ENCODE data around the gene HOXC10. TPM values are rescaled to one million over a fixed set of nuclear protein-coding genes. Genes with fewer than 3 reads are reported as not detected.

The HOXC10 gene
- total and polyA plus RNA-seq, 10 of the 15 experiments (the other 5 are each of a cell fraction or from before 2014, with no cell fraction given): 0.59 TPM; not detected in 9

DNA sequence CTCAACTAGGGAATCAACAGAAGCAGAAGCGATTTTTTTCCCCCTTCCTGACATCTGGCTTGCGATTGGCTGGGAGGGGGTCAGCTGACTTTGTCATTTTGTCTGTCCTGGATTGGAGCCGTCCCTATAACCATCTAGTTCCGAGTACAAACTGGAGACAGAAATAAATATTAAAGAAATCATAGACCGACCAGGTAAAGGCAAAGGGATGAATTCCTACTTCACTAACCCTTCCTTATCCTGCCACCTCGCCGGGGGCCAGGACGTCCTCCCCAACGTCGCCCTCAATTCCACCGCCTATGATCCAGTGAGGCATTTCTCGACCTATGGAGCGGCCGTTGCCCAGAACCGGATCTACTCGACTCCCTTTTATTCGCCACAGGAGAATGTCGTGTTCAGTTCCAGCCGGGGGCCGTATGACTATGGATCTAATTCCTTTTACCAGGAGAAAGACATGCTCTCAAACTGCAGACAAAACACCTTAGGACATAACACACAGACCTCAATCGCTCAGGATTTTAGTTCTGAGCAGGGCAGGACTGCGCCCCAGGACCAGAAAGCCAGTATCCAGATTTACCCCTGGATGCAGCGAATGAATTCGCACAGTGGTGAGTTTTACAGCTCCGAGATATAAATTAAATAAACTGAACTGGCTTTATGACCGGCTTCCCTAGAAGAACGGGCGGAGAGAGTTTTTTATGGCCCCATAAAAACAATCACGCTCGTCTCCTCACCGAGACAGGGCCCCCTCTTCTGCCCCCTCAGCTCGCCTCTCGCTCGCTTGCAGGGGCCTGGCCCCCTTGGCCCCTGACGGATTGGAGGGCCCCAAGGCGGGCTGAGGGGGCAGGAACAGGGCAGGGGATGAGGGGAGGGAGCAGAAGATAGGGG, 43.6 kb downstream of the HOXC10 start, which contains the start of gene HOXC6:
Gene HOXC6, plus strand, starts transcription at position 127 of the 888 bp plus-strand sequence. Its CDS starts 82 bp downstream, at position 209.
- Histone ChIP-seq H3K9me3 (replicated peaks; ENCODE audit: control insufficient read depth, insufficient read depth, low read length) (no peaks in the 10 kb centered on the region), H2AFZ (ENCODE audit: control insufficient read depth, low read depth, low read length) (peak within 1 kb of the TSS; percentile 77), H3K4me1 (ENCODE audit: control insufficient read depth, insufficient read depth, low read length) (peaks cover 13% of the 10 kb centered on the region), H3K36me3 (ENCODE audit: control insufficient read depth in 2 of 2, insufficient read depth in 2 of 2, low read length in 1 of 2) (no peaks in the 10 kb centered on the region), H4K20me1 (ENCODE audit: control insufficient read depth, insufficient read depth) (no peaks in the 10 kb centered on the region), H3K4me2 (ENCODE audit: control insufficient read depth, insufficient read depth) (peak within 1 kb of the TSS; percentile 76), H3K27ac (ENCODE audit: control insufficient read depth, insufficient read depth) (no peak within 1 kb of the TSS), H3K79me2 (ENCODE audit: control insufficient read depth, insufficient read depth, low read length) (no peaks in the 10 kb centered on the region), H3K9ac (ENCODE audit: control insufficient read depth, insufficient read depth, low read length) (peak within 1 kb of the TSS; percentile 31; the same call in 1 of the 2 replicates), H3K27me3 (replicated peaks in 1 of 2; ENCODE audit: control insufficient read depth in 2 of 2, insufficient read depth in 2 of 2, low read length in 1 of 2) (peaks cover 6 to 29% of the 10 kb centered on the region in 2 experiments), H3K4me3 (peak within 1 kb of the TSS; percentile 38; the same call in 1 of the 2 replicates)
- ChIA-PET RAD21 (ENCODE audit: unreplicated experiment) (interaction anchor here (0.6 to 12.6 kb wide), 6 partner anchors 11 to 168 kb away, joined by 3 to 222 read pairs (median 5); partner anchors contain the start of gene SMUG1), SMC1A (ENCODE audit: uncharacterized antibody, unreplicated experiment) (interaction anchor here (0.6 to 1.7 kb wide), 10 partner anchors 11 to 180 kb away, joined by 3 to 8 read pairs (median 3); partner anchors contain the start of genes HOXC4 and SMUG1), CTCF (interaction anchor here (0.7 to 13.4 kb wide), 12 partner anchors 12 to 188 kb away, joined by 3 to 343 read pairs (median 10); partner anchors contain the start of genes HOXC4 and SMUG1), POLR2A (interaction anchor here (0.5 to 1.5 kb wide), 4 partner anchors 11 to 160 kb away, joined by 3 to 5 read pairs (median 4); partner anchors contain the start of gene SMUG1)
- WGBS (ENCODE audit: insufficient coverage, insufficient replicate concordance, low lambda C conversion rate, missing lambda C conversion rate): 11% methylated on average over 36 of the region's 36 CpGs
- in situ Hi-C loops (cut with MboI): loop anchor here (10.0 kb wide), 2 partner anchors 166 to 336 kb away; partner anchors contain the start of gene GPR84
- no peak for DNase-seq (ENCODE audit: low read depth, low spot score)
- BruUV-seq (replicated peaks): no TSS peak
- FAIRE-seq: peak; percentile 65
- peak; percentile 59; the same call in 1 of the 2 replicates for TF ChIP-seq ZNF384 (IDR thresholded peaks at IDR 0.05; ENCODE audit: borderline replicate concordance, low read depth, low read length)
- TF ChIP-seq SUPT20H (IDR thresholded peaks at IDR 0.05; ENCODE audit: borderline replicate concordance, control insufficient read depth, low read depth, low read length): no peak
- TF ChIP-seq TBL1XR1 (IDR thresholded peaks at IDR 0.05; ENCODE audit: low read depth, low read length): no peak
- TF ChIP-seq CREB1 (IDR thresholded peaks at IDR 0.05; ENCODE audit: low read depth): no peak
- no peak for TF ChIP-seq SUZ12 (IDR thresholded peaks at IDR 0.05; ENCODE audit: unreplicated experiment)
- TF ChIP-seq NFYB (IDR thresholded peaks at IDR 0.05; ENCODE audit: insufficient read depth, low read depth, low read length): peak; percentile 68; the same call in 1 of the 2 replicates
- TF ChIP-seq ATF3 (IDR thresholded peaks at IDR 0.05; ENCODE audit: borderline replicate concordance, extremely low read depth, low read depth, low read length): peak; percentile 36; the same call in 1 of the 2 replicates
- no peak for TF ChIP-seq MXI1 (IDR thresholded peaks at IDR 0.05; ENCODE audit: low read depth, low read length)
- peak; percentile 89 for TF ChIP-seq RAD51 (IDR thresholded peaks at IDR 0.05)
- TF ChIP-seq WRNIP1 (IDR thresholded peaks at IDR 0.05; ENCODE audit: borderline replicate concordance, low read depth, low read length): no peak
- no peak for TF ChIP-seq KAT2A (conservative IDR thresholded peaks at IDR 0.05; ENCODE audit: control insufficient read depth, low read depth, low read length)
- TF ChIP-seq USF1 (IDR thresholded peaks at IDR 0.05; ENCODE audit: borderline replicate concordance, extremely low read length, insufficient read depth, low read depth, low read length): peak; percentile 49
- TF ChIP-seq USF2 (IDR thresholded peaks at IDR 0.05; ENCODE audit: borderline replicate concordance, low read depth, low read length): peak; percentile 36; the same call in 1 of the 2 replicates
- peak; percentile 63 for ATAC-seq
- intact Hi-C loops (cut with micrococcal nuclease; ENCODE audit: unreplicated experiment): no loop called here
